Measurements from ENCODE around the gene ZFHX2. TPM values are rescaled to one million over a fixed set of nuclear protein-coding genes. Genes with fewer than 3 reads are reported as not detected.

ZFHX2 gene
- total and polyA plus RNA-seq, 8 donors = 2.9 to 6.2 (median 4.9) TPM

DNA sequence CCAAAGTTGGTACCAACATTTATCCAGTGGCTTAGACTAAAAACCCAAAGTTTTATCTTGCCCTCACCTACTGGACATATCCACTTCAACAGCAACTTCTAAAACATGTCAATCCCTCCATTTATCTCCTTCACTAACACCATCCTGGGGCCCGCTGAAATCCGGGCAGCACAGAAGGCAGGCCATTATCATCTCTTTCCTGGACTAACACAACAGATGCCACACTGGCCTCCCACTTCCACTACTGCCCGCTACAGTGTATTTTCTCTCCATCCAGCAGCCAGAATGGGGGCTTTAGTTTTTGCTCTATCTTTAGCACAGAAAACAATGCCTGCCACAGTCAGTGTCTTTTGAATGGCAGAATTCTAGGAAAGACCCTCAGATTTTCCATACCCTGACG, 15.6 kb downstream of the ZFHX2 start:
- Histone ChIP-seq H3K27ac (no peak overlapping the region), H3K36me3 (no peaks in the 10 kb centered on the region), H3K9me3 (no peaks in the 10 kb centered on the region), H3K4me1 (no peaks in the 10 kb centered on the region), H3K4me3 (no peak overlapping the region), H3K27me3 (no peaks in the 10 kb centered on the region)
- intact Hi-C loops (cut with DNase I) = loop anchor here in 1 of 2 donors (10.0 kb wide), 1 partner anchor 51 kb away; no protein-coding TSS in a partner anchor
- no peak for DNase-seq
- TF ChIP-seq, protein P1, sequence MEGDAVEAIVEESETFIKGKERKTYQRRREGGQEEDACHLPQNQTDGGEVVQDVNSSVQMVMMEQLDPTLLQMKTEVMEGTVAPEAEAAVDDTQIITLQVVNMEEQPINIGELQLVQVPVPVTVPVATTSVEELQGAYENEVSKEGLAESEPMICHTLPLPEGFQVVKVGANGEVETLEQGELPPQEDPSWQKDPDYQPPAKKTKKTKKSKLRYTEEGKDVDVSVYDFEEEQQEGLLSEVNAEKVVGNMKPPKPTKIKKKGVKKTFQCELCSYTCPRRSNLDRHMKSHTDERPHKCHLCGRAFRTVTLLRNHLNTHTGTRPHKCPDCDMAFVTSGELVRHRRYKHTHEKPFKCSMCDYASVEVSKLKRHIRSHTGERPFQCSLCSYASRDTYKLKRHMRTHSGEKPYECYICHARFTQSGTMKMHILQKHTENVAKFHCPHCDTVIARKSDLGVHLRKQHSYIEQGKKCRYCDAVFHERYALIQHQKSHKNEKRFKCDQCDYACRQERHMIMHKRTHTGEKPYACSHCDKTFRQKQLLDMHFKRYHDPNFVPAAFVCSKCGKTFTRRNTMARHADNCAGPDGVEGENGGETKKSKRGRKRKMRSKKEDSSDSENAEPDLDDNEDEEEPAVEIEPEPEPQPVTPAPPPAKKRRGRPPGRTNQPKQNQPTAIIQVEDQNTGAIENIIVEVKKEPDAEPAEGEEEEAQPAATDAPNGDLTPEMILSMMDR (IDR thresholded peaks at IDR 0.05) = no peak
- no peak for ATAC-seq

DNA sequence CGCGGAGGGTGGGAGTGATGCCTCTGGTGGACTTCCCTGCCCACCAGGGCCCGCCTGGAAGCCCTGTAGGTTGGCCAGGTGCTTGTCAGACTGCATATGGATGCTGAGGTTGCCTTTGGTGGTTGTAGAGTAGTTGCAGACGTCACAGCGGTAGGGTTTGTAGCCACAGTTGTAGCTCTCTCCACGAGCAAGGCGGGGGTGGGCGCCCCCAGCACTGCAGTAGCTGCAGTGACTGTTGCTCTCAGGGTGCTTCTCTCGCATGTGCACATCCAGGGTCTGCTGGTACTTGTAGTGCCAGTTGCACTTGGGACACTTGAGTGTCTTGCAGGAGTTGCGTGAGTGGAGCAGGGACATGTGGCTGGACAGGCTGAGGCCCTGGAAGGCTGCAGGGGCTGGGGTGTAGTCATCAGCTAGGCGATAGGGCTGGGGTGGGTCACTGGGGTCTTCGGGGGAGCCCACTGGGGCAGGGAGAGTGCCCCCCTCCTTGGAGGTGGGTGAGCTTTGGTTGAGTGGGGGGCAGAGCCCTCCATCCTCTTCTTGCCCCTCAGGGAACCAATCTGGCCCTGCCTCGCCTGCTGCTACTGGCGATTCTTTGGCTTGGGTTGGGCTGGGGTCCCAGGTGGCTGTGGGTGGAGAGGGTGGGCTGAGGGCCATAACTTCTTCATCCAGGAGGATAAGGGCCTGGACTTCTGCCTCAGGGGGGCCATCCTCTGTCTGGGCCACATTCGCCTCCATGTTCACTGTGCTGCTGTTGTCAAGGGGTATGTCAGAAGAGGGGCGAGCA, 17.7 kb downstream of the ZFHX2 start:
- ATAC-seq (no peak), DNase-seq (no peak)
- Histone ChIP-seq H3K36me3 (no peaks in the 10 kb centered on the region), H3K4me3 (no peak overlapping the region), H3K9me3 (no peaks in the 10 kb centered on the region), H3K27me3 (no peaks in the 10 kb centered on the region), H3K27ac (no peak overlapping the region), H3K4me1 (no peaks in the 10 kb centered on the region)
- TF ChIP-seq, protein P1 (IDR thresholded peaks at IDR 0.05) = no peak
- intact Hi-C loops (cut with DNase I) = loop anchor here in 1 of 2 donors (10.0 kb wide), 1 partner anchor 49 kb away; no protein-coding TSS in a partner anchor

DNA sequence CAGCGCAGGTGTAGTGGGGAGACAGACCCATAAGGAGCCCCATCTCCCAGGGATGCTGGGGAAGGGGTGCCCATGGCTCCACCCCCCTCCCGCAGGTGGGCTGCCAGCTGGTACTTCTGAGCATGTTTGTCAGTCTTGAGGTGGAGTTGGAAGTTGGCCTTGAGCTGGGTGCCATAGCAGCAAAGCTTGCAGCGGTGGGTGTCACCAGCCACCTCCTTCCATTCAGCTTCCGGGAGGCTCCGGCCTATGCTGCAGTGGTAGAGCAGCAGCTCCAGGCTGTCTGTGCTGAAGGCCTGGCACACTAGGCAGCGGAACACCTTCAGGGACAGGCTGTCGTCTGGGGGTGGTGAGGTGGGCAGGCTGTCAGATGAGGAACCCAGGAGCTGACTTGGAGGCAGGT, 18.9 kb downstream of the ZFHX2 start:
- intact Hi-C loops (cut with DNase I) = loop anchor here in 1 of 2 donors (10.0 kb wide), 1 partner anchor 48 kb away; no protein-coding TSS in a partner anchor
- DNase-seq = no peak
- Histone ChIP-seq H3K4me3 (no peak overlapping the region), H3K27ac (no peak overlapping the region), H3K4me1 (no peaks in the 10 kb centered on the region), H3K36me3 (no peaks in the 10 kb centered on the region), H3K9me3 (no peaks in the 10 kb centered on the region), H3K27me3 (no peaks in the 10 kb centered on the region)
- no peak for ATAC-seq
- TF ChIP-seq, protein P1 (IDR thresholded peaks at IDR 0.05) = no peak

DNA sequence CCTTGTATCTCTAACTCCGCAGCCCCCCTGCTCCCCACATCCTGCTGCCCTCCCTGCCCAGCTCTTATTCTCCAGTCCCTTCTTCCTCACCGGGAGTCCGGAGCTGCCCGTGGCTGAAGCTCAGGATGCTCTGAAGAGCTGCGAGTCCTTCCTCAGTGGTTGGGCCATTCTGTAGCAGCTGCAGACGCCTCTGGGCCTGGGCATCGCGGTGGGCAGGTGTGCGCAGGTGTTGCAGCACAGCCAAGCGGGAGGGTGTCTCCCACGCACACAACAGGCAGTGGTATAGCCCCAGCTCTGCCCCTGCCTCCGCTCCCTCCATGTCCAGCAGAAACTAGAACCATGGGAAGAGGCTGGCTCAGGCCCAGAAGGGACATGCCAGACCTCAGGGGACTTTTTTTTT, 20.2 kb downstream of the ZFHX2 start:
- intact Hi-C loops (cut with DNase I) = loop anchor here in 1 of 2 donors (10.0 kb wide), 1 partner anchor 47 kb away; no protein-coding TSS in a partner anchor
- Histone ChIP-seq H3K4me1 (no peaks in the 10 kb centered on the region), H3K27ac (no peak overlapping the region), H3K36me3 (no peaks in the 10 kb centered on the region), H3K4me3 (no peak overlapping the region), H3K27me3 (no peaks in the 10 kb centered on the region), H3K9me3 (no peaks in the 10 kb centered on the region)
- TF ChIP-seq, protein P1 (IDR thresholded peaks at IDR 0.05) = no peak
- DNase-seq (no peak), ATAC-seq (no peak)

DNA sequence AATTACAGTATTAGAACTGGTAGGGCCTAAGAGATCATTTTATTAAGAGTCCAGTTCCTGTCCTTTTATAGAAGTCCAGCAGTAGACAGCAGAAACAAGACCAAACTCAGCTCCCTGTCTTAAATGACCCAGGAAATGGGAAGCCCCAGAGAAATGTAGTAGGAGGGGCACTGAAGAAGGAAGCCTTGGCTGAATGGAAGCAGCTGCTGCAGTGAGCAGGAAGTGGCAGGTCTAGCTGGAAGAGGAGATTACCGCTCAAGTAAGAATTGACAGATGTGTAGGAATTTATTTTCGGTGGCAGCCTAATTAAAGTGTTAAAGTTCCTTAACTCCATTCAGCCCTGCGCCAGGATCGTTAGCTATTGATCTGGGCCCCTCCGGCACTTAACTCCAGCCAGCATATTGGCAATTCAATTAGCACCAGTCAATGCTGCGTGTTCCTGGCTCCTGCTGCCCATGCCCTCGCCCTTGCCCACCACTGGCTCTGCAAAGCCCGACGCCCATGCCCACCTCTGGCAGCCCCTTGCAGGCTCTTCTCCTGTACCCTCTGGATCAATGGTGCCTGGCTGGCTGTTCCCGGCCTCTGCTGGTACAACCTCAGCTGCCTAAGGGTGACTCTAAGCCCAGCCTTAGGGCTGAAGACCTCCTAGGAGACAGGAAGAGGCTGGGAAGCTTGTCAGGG, 21.1 kb downstream of the ZFHX2 start:
- H3K27ac ChIP-seq = no peak overlapping the region
- H3K4me1 ChIP-seq = no peaks in the 10 kb centered on the region
- no peaks in the 10 kb centered on the region for H3K9me3 ChIP-seq
- TF ChIP-seq, protein P1 (IDR thresholded peaks at IDR 0.05) = no peak
- peak in 1 of 4 donors; percentile 55 for DNase-seq
- no peak overlapping the region for H3K4me3 ChIP-seq
- peak; percentile 25 for ATAC-seq
- H3K36me3 ChIP-seq = peaks cover 0 to 4% of the 10 kb centered on the region in 2 donors
- intact Hi-C loops (cut with DNase I) = loop anchor here in 1 of 2 donors (10.0 kb wide), 1 partner anchor 46 kb away; no protein-coding TSS in a partner anchor
- no peaks in the 10 kb centered on the region for H3K27me3 ChIP-seq

All from left lung (tissue), 10 donors.